Gastroesophageal sphincter (tissue), 4 donors: Measurements from ENCODE around the gene VPS36. TPM values are rescaled to one million over a fixed set of nuclear protein-coding genes. Genes with fewer than 3 reads are reported as not detected.
"Not testable (repeated sequence)": the region's sequence is repeated elsewhere in the genome, so short reads cannot be mapped to it uniquely, and the experiment has no call there.

Source experiments
- ATAC-seq: fragments of 150-250 bp; one replicate; pipeline ENCODE4 v1.9.1; 2016; ENCODE audit warnings: mild to moderate bottlenecking, moderate library complexity
- H3K27ac ChIP-seq, 4 donors: fragments of 200-600 bp; sonication (generic) in 3 of 4; 1 replicate in 3 of 4; 2 replicates in 1 of 4; pipeline ENCODE4 v1.5.1; 2016 to 2019
- H3K27me3 ChIP-seq: fragments of 200-600 bp; sonication (generic); one replicate; pipeline ENCODE4 v1.5.1; 2019
- H3K36me3 ChIP-seq, 2 donors: fragments of 200-600 bp; sonication (generic); one replicate each; pipeline ENCODE4 v1.5.1; 2019; ENCODE audit warnings: control low read depth in 1 of 2
- H3K4me1 ChIP-seq, 3 donors: fragments of 200-600 bp; sonication (generic); 1 replicate in 2 of 3; 2 replicates in 1 of 3; pipeline ENCODE4 v1.5.1; 2016 to 2019; ENCODE audit warnings: control low read depth in 2 of 3
- H3K4me3 ChIP-seq, 2 donors: fragments of 200-600 bp; sonication (generic); one replicate each; pipeline ENCODE4 v1.5.1; 2019; ENCODE audit warnings: mild to moderate bottlenecking in 1 of 2, moderate library complexity in 1 of 2
- H3K9me3 ChIP-seq, 3 donors: fragments of 200-600 bp; sonication (generic); one replicate each; pipeline ENCODE4 v1.5.1; 2017 to 2019; ENCODE audit warnings: control low read depth in 2 of 3
- CTCF ChIP-seq, 4 experiments: fragments of 200-600 bp in 2 of 4; fragments of 450-650 bp in 2 of 4; sonication (generic) in 1 of 4; IDR thresholded peaks; one replicate each; pipeline ENCODE4 v1.5.1; 2017 to 2019; ENCODE audit warnings: antibody characterized with exemption in 4 of 4, mild to moderate bottlenecking in 2 of 4, moderate library complexity in 2 of 4
- EP300 ChIP-seq: sonication (generic); formaldehyde crosslinking; IDR thresholded peaks from one replicate; pipeline ENCODE4 v1.6.1; 2017; ENCODE audit warnings: antibody characterized with exemption, mild to moderate bottlenecking
- POLR2A ChIP-seq, 2 donors: fragments of 450-650 bp; IDR thresholded peaks; one replicate each; pipeline ENCODE4 v1.6.1; 2017; ENCODE audit warnings: antibody characterized with exemption in 2 of 2, mild to moderate bottlenecking in 2 of 2, moderate library complexity in 1 of 2
- POLR2AphosphoS5 ChIP-seq: sonication (generic); formaldehyde crosslinking; IDR thresholded peaks from one replicate; pipeline ENCODE4 v1.6.1; 2017; ENCODE audit warnings: antibody characterized with exemption
- WGBS, 2 donors: methylation state at CpG; one replicate each; pipeline ENCODE4 v1.1.5; 2018; ENCODE audit warnings: low coverage in 1 of 2; 5-methylcytosine and 5-hydroxymethylcytosine counted together
- small RNA-seq, 4 donors: library from RNA; depleted of rRNA; stranded (forward); fragments of <200 nt; gene quantifications; one replicate each; pipeline ENCODE3, GENCODE V24; 2016
- total RNA-seq, 4 donors: library from RNA; depleted of rRNA; stranded (reverse); fragments of >200 nt; gene quantifications; one replicate each; pipeline ENCODE4 v1.1.0, GENCODE V29; 2016

The VPS36 gene
- total RNA-seq, 4 donors from 2014 or later, result 31.3 to 50.7 (median 39.4) TPM

GRCh38 chr13:52374873-52375411 lies 75.5 kb downstream of the VPS36 start:
- ATAC-seq, result no peak
- H3K36me3 ChIP-seq, result peaks cover 0 to 12% of the 10 kb centered on the region in 2 donors
- WGBS, 2 donors, result 38 to 42% methylated on average over 1 of the region's 1 CpG
- H3K27me3 ChIP-seq, result no peaks in the 10 kb centered on the region
- H3K4me1 ChIP-seq, result no peaks in the 10 kb centered on the region
- no peaks in the 10 kb centered on the region for H3K9me3 ChIP-seq
- no peak overlapping the region for H3K27ac ChIP-seq
- TF ChIP-seq EP300, result no peak
- no peak for TF ChIP-seq POLR2A (IDR thresholded peaks at IDR 0.05)
- no peak for TF ChIP-seq CTCF (IDR thresholded peaks at IDR 0.05)
- no peak for TF ChIP-seq POLR2AphosphoS5
- H3K4me3 ChIP-seq, result no peak overlapping the region

GRCh38 chr13:52374389-52374788 lies 76.0 kb downstream of the VPS36 start:
- no peak for TF ChIP-seq EP300
- no peak for TF ChIP-seq POLR2AphosphoS5
- TF ChIP-seq POLR2A (IDR thresholded peaks at IDR 0.05), result no peak
- TF ChIP-seq CTCF (IDR thresholded peaks at IDR 0.05), result no peak
- no peak overlapping the region for H3K4me3 ChIP-seq
- H3K36me3 ChIP-seq, result peaks cover 0 to 12% of the 10 kb centered on the region in 2 donors
- H3K27me3 ChIP-seq, result no peaks in the 10 kb centered on the region
- ATAC-seq, result no peak
- H3K9me3 ChIP-seq, result no peaks in the 10 kb centered on the region
- 88% methylated on average over 2 to 4 of the region's 4 CpGs for WGBS, 2 donors
- no peaks in the 10 kb centered on the region for H3K4me1 ChIP-seq
- H3K27ac ChIP-seq, result no peak overlapping the region

- H3K4me3 ChIP-seq, H3K36me3 ChIP-seq, H3K27ac ChIP-seq, ATAC-seq, H3K4me1 ChIP-seq, H3K27me3 ChIP-seq, H3K9me3 ChIP-seq: not testable (repeated sequence)
- 86 to 89% methylated on average over 1 of the region's 1 CpG for WGBS, 2 donors
Measured at GRCh38 chr13:52373277-52373676, 77.2 kb downstream of the VPS36 start.

- 38% methylated on average over 2 to 3 of the region's 3 CpGs for WGBS, 2 donors
- no peaks in the 10 kb centered on the region for H3K4me1 ChIP-seq
- ATAC-seq, result no peak
- H3K27me3 ChIP-seq, result no peaks in the 10 kb centered on the region
- TF ChIP-seq CTCF (IDR thresholded peaks at IDR 0.05) (no peak), POLR2A (IDR thresholded peaks at IDR 0.05) (no peak), POLR2AphosphoS5 (no peak), EP300 (no peak)
- H3K36me3 ChIP-seq, result no peaks in the 10 kb centered on the region
- no peak overlapping the region for H3K27ac ChIP-seq
- no peak overlapping the region for H3K4me3 ChIP-seq
- no peaks in the 10 kb centered on the region for H3K9me3 ChIP-seq
Measured at GRCh38 chr13:52371736-52372247, 78.6 kb downstream of the VPS36 start.

- H3K27ac ChIP-seq, result no peak overlapping the region
- WGBS, 2 donors, result 31 to 65% methylated on average over 4 of the region's 4 CpGs
- no peaks in the 10 kb centered on the region for H3K4me1 ChIP-seq
- no peaks in the 10 kb centered on the region for H3K9me3 ChIP-seq
- ATAC-seq, result no peak
- no peak for TF ChIP-seq EP300
- no peak for TF ChIP-seq POLR2AphosphoS5
- TF ChIP-seq POLR2A (IDR thresholded peaks at IDR 0.05), result no peak
- no peak for TF ChIP-seq CTCF (IDR thresholded peaks at IDR 0.05)
- no peak overlapping the region for H3K4me3 ChIP-seq
- no peaks in the 10 kb centered on the region for H3K36me3 ChIP-seq
- H3K27me3 ChIP-seq, result no peaks in the 10 kb centered on the region
Measured at GRCh38 chr13:52366291-52366690, 84.1 kb downstream of the VPS36 start.

Small RNA genes lying within 50 kb of the gene (small RNA-seq; reads per million reads assigned to genes)
- gene RNY4P24, result 0 to 0.55 (median 0) reads per million in 4 donors

Other genes starting within 250 kb of the VPS36 start
- gene THSD1, start 44.5 kb downstream of the VPS36 start, total RNA-seq, result 1 to 10 TPM; 3.9 to 8.9 (median 6.2) TPM
- 1 to 10 TPM; 3.9 to 8.0 (median 5.3) TPM for gene CKAP2, start 4.8 kb upstream of the VPS36 start, total RNA-seq
- gene HNRNPA1L2, start 191.8 kb upstream of the VPS36 start, total RNA-seq, result 1 to 10 TPM; 2.3 to 4.8 (median 2.8) TPM
- gene SUGT1, start 202.2 kb upstream of the VPS36 start, total RNA-seq, result 10 to 100 TPM; 31.9 to 53.7 (median 48.9) TPM